Endometrium (tissue), 2 donors: ENCODE measurements around the gene SF3B2.
"Not testable (repeated sequence)": the region's sequence is repeated elsewhere in the genome, so short reads cannot be mapped to it uniquely, and the experiment has no call there.

Experiments
- FAIRE-seq: peaks from 2 replicates; lab custom pipeline; 2012; peaks lifted over from hg19 to GRCh38; lab: Jason Lieb, UNC
- donor health status: control.
- donor health status: control.

Gene SF3B2

DNA sequence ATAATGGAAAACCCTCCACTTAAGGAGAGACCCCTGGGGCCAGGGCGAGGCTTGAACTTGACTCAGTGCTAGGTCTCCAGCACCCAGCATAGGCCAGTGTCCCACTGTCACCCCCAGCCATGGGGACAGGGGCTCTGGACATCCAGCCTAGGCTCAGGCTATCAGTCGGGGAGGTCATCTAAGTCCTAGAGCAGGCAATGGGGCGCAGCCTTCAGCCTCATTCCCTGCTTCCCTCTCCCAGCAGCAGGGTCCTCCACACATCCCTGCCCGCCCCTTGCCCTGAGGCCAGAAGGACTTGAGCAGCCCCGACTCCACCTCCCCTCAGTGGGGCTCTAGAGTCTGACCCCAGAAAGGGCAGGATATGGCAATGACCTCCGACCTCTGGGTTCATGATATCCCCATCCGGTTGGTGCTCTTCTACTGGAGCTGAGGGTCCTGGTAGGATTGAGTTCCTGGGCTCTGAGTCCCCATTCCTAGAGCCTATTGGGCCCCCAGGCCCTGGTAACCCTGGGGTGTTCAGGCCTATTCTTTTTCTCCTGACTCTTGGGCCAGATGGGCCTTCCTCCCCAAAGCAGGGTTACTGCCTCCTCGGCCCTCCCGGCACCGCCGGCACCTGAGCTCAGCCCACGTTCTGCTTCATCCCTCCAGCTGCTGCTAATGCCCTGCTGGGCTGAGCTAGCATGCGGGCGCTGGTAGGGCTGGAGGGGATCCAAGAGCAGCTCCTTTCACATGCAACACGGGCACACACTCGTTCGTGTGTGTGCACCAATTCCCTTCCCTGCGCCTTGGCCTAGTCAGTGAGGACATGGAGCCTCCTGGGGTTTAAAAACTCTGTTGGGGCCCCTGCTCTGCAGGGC is 36.0 kb upstream of the SF3B2 start:
- no peak for FAIRE-seq

DNA sequence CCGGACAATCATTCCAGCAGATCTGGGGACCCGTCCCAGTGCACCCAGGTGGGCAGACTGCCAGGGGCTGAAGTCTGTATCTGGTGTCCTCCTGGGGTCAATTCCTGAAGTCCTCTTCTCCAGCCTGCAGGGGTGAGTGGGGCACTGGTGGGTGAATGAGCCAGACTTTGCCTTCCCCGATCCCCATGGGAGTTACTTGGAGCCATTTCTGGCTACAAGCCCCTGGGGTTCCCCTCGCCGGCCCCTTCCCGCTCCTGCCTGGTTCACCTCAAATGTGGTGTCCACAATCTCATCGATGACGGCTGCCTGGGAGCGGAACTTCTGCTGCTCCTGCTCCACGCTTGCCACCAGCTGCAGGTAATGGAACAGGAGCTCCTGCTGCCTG is 35.4 kb upstream of the SF3B2 start:
- FAIRE-seq: no peak

DNA sequence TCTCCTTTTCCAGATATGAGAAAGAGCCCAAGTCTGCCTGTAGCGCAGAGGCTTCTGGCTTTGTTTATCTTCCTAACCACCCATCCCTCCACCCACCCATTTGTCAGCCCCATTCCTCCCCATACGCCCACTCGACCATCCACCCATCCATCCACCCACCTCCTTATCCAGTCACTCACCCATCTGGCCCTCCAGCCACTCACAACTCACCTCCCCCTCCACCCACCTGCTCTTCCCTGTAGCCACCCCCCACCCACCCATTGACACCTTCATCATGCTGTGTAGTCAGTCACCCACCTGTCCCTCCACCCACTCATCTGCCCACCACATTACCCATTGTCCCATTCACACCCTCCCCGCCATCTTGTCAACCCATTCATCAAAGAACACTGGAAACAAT is 34.8 kb upstream of the SF3B2 start:
- FAIRE-seq: no peak

DNA sequence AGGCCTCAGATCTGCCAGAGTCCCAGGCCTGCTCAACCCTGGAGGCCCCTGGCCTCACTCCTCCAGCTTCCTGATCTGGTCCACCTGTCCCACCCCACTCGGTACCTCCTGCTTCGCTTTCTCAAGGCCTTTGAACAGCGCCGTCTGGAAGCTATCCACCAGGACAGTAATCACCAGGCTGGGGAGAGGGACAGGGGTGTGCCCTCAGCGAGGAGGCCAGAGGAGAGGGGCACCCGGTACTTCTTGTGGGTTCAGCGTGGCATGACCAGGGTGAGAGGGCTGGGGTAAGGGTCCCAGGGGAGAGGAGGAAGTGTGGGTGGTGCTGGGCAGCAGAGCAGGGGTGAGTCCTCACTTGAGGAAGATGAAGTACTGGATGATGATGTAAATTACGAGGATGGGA is 32.0 kb upstream of the SF3B2 start:
- no peak for FAIRE-seq

DNA sequence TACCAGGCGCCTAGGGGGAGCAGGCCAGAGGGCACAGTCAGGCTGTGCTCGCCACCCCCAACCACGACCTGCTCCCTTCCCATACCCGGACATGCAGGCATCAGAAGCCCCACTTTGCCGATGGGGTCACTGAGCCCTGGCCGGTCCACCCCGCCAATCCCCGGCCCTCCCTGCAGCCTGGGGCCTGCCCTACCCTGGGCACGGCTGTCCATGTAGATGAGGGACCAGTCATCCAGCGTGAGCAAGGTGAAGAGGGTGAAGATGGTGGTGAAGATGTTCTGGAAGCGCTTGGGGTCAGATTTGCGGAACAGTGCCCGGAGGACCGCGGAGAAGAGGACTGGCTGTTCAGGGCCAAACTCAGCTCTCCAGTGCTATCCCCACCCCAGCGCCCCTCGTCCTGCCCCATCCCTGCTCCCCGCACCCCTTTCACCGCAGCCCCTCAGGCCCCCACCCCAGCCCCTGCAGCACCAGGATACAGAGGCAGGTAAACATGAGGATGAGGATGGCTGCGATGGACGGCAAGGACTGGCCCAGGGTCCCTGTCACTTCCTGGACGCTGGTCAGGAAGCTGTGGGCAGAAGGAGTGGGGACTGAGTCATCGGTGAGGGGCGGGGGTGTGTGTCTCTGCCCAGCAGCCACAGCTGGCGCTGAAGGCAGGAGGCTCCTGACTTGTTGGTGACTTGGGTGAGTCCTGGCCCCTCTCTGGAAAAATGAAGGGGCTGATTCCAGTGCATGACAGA is 31.4 kb upstream of the SF3B2 start:
- FAIRE-seq: no peak

DNA sequence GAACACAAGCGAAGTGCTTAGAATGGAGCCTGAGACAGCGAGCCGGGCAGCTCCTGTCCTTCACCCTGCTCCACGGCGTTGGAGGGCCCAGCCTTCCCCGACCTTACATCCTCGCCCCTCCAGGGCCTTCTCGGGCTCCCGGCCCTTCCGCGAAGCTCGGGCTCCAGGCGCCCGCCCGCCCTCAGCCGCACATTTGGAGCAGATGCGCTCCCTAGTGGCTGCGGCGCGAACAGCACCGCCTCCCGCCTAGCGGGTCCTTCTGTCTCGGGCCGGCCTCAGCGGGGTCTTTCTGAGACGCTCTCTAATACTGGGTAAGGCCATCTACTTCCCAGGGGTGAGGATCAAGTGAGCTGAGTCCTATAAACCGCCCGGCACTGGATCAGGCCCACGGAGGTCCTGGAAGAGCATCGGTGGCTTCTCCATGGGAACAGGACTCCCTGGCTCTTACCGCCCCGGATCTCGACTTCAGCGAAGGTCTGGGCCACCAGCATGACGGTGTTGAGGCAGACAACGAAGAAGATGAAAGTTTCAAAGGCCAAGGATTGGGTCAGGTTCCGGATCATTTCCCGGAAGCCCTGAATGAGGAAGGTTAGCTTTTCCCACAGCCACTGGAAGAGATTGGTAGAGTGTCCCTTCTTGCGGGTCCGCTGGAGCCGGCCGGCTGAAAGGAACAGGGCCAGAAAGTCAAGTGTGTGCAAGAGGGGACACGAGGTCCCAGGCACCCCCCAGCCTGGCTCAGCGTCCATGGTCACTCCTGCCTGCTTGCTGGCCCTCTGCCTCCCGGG is 29.6 kb upstream of the SF3B2 start:
- no peak for FAIRE-seq

DNA sequence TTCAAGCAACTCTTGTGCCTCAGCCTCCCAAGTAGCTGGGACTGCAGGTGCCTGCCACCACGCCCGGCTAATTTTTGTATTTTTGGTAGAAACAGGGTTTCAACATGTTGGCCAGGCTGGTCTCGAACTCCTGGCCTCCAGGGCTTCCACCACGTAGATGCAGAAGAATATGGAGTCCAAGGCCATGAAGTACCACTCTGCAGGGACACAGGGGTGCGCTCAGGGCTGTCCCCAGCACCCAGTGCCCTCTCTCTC is 29.1 kb upstream of the SF3B2 start:
- FAIRE-seq: not testable (repeated sequence)

DNA sequence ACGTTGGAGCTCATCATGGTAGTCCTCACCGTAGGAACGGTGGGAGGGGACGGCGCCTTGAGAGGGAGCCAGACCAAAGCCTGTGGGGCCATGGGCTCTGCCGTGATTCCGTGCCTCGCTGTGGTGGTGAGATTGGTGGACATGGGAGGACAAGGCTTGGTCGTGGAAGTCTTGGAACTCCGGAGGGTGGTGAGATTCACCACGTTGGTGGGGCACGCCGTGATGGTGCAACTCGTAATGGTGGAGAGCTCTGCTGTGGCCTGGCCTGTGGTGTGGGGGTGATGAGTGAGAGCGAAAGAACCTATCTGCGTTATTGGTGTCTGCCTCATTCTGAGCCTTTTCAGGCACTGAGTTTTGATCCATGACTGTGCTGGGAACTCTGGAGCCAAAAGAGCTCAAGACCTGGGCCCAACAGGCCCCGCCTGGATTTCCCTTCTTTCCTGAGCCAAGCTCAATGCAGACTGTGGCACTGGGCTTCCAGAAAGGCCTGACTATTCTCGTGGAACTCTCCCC is 26.1 kb upstream of the SF3B2 start, which contains the start of gene CATSPER1:
TSS of gene CATSPER1 (minus strand) at position 463 of the 513 bp plus-strand sequence. CDS start at position 363, 100 bp downstream.
- FAIRE-seq: no peak

DNA sequence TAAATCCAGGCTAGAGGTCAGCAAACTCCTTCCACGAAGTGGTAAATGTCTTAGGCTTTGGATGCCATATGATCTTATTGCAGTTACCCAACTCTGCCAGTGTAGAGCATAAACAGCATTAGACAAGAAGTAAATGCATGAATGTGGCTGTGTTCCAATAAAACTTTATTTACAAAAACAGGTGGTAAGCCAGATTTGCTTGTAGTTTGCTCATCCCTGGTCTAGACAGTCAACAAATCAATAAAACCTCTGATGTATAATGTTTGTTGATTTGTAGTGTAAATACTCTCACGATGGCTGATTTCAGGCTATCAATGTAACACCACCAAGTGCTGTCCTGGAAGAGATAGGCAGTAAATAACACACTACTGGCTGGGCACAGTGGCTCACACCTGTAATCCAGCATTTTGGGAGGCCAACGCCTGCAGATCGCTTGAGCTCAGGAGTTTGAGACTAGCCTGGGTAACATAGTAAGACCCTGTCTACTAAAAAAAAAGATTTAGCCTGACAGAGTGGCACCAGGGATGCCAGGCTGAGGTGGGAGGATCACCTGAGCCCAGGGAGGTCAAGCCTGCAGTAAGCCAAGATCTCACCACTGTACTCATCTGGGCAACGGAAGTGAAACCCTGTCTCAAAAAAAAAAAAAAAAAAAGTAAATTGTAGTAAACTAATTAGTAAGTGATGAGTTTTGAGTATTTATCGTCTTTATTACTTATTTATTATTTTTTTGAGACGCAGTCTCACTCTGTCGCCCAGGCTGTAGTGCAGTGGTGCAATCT is 19.0 kb upstream of the SF3B2 start:
- no peak for FAIRE-seq

DNA sequence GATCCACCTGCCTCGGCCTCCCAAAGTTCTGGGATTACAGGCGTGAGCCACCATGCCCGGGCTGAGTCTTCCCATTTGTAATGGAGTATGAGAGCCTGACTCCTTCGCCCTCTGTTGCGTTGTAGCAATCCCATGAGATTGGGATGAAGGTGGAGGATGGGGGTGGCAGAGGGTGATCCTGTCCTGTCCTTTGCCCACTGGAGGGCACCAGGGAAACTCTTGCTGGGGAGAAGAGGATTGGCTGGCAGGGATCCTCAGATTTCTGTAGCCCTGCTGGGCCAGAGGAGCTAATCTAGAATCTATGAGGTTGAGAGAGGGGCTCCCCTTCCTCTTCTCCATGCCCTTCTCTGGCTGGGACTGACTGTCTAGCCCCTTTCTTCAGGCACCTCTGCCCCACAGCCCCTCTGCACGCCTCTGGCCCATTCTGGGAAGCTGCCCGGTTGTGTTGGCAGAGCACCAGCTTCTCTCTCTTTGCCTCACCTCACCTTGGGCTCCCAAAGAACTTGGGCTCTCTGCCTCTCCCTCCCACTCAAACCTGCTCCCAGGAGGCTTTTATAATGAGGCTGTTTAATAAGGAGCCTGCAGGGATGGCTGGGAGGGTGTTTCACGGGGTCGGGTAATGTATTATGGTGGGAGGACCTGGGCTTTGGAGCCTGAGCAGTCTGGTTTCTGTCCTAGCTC is 16.4 kb upstream of the SF3B2 start:
- FAIRE-seq: no peak

DNA sequence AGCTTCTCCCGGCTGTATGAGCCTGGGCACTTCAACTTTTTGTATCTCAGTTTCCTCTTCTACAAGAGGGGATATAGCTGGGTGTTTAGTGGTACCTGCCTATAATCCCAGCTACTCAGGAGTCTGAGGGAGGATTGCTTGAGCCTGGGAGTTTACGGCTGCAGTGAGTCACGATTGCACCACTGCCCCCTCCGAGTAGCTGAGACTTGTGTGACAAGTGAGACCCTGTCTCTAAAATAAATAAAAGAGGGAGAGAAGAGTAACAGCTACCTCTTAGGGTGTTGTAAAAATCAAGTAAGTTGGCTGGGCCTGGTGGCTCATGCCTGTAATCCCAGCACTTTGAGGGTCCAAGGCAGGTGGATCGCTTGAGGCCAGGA is 15.8 kb upstream of the SF3B2 start:
- no peak for FAIRE-seq

DNA sequence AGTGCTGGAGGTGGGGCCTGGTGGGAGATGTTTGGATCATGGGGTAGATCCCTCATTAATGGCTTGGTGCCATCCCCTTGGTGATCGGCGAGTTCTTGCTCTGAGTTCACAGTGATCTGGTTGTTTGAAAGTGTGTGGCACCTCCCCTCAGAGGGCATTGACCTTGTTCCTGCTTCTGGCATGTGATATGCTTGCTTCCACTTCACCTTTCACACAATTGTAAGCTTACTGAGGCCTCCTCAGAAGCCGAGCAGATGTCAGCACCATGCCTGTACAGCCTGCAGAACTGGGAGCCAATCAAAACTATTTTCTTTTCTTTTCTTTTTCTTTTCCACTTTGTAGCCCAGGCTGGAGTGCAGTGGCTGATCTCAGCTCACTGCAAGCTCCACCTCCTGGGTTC is 14.8 kb upstream of the SF3B2 start:
- FAIRE-seq: no peak

DNA sequence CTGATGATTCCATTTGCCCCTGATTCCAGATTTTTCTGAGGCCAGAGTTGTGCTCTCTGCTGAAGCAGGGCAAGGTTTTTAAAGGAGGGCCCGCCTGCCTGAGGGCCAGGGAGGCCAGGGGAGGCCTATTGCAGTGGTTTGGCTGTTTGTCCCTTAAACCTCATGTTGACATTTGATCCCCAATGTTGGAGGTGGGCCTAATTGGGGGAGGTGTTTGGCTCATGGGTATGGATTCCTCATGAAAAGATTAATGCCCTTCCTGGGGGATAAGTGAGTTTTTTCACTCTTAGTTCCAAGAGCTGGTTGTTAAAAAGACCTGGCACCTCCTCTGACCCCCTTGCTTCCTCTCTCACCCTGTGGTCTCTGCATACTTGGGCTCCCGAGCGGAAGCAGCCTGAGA is 12.4 kb upstream of the SF3B2 start:
- FAIRE-seq: no peak

DNA sequence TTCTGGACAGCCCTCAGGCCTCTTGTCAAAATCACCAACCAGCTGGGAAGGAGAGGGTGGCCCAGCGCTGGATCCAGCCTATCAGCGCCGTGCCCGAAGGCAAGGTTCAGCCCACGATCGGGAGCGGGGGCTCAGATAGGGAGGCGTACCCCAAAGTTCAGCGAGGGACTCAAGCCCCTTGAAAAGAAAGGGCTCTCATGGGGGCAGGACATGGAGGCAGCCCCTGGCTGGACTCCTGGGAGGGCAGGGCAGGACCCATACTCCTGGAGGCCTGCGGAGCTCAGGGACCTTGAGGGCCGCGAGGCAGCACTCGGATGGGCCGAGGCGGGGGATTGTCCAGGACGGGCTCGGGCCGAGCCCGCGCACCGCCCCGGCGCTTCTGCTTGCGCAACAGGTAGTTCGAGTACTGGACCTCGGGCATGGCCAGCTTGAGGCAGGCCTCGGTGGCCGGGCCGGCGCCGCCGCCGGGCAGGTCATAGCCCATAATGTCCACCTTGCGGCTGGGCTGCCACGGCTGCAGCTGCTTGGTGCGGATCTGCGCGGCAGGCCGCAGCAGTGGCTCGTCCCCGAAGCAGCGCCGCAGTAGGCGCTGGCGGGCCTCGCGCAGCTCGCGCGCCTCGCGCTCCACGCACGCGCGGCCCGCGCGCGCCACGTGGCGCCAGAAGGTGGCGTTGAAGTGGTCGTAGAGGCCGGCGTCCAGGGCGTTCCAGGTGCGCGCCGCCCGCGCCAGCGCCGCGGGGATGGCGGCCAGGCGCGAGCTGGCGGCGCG is 9.8 kb upstream of the SF3B2 start:
- FAIRE-seq: no peak

DNA sequence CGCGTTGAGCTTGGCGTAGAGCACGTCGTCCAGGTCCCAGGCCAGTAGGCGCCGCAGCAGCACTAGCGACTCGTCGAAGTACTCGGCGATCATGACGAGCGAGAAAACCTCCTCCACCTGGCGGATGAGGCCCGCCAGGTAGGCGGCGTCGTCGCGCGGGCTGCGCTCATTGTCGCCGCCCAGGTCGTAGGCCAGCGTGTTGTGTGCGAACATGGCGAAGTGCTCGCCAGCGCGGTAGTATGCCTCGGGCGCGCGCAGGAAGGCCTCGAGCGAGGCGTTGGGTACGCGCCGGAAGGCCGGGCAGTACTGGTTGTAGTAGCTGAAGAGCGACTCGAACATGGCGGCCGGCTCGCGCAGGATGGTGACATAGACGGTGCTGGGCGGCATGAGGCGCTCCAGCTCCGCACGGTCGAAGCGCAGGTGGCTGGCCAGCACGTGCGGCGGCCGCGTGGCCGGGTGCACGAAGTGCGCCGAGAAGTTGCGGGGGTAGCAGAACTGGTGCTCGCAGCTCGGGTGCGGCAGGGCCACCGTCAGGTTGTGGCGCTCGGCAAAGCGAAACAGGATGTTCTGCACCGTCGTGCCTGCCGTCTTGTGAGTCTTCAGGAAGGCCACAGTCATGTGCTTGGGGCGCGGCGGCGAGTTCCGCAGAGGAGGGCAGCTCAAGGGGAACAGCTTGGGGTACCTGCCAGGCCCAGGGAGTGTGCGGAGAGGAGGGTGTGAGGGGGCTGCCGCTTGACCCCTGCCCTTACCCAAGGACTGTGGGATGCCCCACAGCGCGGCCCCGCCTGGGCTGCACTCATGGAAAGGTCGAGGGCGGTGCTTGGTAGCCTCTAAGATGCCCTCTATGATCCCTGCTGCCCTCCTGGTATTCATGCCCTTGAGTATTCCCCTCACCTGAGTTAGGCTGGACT is 8.9 kb upstream of the SF3B2 start:
- FAIRE-seq: no peak

DNA sequence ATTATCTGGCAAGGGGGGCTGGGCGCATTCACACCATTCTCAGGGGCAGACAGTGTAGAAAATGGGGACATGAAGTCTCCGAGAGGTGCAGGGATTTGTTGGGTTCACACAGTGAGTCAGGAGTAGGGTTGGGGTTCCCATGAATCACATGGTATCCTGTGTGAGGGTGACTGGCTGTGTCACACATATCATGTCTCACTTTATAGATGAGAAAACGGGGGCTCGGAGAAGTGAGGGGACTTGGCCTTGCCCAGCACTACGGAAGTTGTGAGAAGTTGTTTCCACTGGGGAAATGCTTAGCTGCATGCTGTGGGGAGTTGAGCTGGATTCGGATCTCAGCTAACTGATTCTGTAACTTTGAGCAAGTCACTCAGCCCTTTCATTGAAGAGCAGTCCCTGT is 7.4 kb upstream of the SF3B2 start:
- no peak for FAIRE-seq

DNA sequence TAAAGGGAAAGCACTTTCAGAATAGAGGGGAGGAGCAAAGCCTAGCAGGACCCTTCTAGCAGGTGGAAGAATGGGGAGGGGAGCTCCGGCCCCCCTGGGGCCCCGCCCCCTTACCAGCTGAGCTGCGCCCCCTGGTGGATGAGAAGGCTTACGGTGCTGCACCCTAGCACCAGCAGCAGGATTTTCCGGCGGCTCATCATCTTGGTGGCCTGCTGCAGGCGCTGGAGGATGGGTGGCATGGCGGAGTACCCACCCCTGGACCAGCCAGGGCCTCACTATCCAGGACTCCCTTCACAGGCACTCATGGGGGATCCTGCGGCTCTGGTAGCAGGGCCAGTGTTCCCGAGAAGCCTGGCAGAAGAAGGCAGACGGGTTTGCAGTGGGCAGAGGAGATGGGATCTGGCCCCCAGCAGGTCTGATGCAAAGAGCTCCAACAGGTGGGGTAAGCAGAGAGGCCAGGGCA is 7.0 kb upstream of the SF3B2 start:
- FAIRE-seq: no peak

DNA sequence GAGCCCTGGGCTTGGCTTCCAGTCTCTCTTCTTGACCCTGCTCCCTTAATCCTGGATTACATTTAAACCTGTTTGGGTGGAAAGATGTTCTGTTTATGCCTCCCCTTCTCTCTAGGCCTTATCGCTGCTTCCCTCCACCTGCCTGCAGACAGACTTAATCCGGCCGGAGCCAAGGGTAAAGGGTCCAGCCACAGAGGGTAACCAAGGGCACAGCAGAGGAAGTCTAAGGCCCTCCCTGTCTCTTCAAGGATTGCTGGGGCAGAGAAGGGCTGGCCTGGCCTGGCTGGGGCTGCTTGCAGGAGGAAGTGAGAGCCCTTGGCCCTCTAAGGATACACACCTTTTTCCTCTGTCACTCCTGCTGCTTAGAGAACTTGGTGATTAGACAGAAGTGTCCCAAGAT is 5.3 kb upstream of the SF3B2 start:
- FAIRE-seq: no peak

DNA sequence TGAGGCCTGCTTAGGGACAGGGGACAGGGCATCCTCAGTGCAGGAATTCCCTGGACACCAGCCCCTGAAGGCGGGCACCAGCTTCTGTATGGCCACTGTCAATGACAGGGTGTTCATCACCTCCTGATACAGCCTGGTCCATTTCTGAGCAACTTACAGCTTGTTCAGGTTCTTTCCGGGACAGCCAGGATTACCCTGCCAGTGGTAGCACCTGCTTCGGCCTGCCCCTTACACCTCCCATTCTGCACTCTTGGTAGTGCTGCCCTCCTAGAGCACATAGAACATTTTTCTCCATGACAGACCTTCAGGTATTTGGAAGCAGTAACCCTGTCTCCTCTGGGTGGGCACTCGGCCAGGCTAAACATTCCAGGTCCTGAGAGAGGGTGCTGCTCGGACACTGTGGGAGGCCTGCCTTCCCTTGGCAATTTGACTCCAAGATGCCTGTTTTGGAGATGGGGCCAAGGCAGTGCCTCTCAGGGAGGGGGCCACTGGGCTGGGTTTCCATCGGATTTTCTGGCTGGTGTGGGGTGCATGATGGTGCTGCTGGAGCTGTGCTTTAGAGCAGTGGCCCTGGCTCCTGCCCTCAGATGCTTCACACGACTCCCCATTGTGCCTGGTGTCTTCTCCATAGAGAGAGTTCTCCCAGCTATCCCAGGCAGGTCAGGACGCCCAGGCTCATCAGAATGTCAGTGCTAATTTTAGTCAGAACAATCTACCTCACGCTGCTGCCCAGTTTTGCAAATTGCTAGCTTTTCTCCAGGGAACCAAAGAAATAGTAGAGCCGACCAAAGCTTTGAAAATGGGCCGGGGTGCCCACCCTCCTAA is 4.4 kb upstream of the SF3B2 start:
- FAIRE-seq: no peak
